Hindlimb muscle (tissue), 1 donor: ENCODE measurements around the gene ZBED6. TPM values are rescaled to one million over a fixed set of nuclear protein-coding genes. Genes with fewer than 3 reads are reported as not detected.

Source experiments
- DNase-seq: peaks from one replicate; pipeline ENCODE4 v3.0.0-alpha.2; 2013
- polyA plus RNA-seq: library from polyadenylated mRNA; unstranded; fragments of 120-200 nt; gene quantifications from one replicate; pipeline ENCODE4 v1.2.1, GENCODE V29; 2013; ENCODE audit not compliant: insufficient read length

Gene ZBED6
- polyA plus RNA-seq, 1 donor, result 11.3 TPM

DNA sequence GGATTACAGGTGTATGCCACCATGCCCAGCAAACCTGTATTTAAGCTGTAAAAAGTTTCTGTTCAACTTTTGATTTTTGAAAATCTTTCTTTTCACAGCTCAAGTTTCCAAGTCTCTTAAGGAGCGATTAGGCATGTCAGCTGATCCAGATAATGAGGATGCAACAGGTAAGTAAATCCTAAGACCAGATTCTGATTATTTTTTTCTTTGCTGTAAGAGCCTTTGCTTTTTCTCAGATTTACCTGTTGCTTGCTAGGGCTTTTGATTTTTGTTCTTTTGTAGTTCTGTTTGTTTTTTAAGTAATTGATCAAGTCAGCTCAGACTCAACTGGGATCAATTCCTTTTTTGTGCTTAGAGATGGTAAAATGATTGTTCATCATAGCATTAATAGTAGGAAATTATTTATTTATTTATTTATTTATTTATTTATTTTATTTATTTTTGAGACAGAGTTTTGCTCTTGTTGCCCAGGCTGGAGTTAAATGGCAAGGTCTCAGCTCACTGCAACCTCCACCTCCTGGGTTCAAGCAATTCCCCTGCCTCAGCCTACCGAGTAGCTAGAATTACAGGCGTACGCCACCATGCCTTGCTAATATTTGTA is 44.9 kb downstream of the ZBED6 start:
- DNase-seq, result no peak

DNA sequence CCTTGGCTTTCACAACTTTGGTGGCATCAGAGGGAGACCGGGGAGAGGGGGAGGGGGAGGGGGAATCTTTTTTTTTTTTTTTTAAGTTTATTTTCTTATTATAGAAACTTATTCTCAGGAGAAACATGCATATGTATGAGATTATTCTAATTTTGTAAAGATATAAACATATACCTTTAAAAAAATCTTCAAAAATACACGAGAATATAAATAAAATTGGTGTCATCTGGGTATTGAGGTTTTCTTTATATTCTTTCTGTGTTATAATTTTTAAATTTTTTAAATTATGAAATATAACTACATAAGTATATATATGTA is 47.1 kb downstream of the ZBED6 start:
- no peak for DNase-seq

DNA sequence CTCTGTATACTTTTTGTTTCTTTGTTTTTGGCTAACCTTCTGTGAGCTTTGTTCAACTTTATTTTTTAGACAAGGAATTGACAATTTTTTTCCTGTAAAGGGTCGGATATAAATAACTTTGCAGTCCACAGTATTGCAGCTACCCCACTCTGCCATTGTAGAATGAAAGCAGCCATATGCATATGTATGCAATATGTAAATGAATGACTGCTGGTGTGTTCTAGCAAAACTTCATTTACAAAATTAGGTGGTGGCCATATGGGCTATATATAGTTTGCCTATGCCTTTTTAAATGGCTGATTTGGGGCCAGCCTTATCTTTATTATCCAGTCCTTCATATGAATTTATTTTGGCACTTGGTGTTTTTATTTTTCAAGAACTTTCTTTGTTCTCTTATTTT is 48.0 kb downstream of the ZBED6 start:
- no peak for DNase-seq

Other genes with a start within 250 kb of the ZBED6 start
- gene ATP2B4, start 168.8 kb upstream of the ZBED6 start, polyA plus RNA-seq, result 73.1 TPM
- 0.17 TPM for gene LAX1, start 30.4 kb upstream of the ZBED6 start, polyA plus RNA-seq
- 82.4 TPM for gene ZC3H11A, start within 50 bp of the ZBED6 start, polyA plus RNA-seq
- gene SNRPE, start 66.0 kb downstream of the ZBED6 start, polyA plus RNA-seq, result 118 TPM